AG09319 (cell line): Measurements from ENCODE around the gene FBXL7.

Experiments
- DNase-seq: peaks from one replicate; pipeline ENCODE4 v3.0.0-alpha.2; 2010; ENCODE audit warnings: low read depth; ENCODE audit errors: extremely low read depth
- TF ChIP-seq, protein P1 (sequence below): IDR thresholded peaks from 2 replicates; pipeline ENCODE4 v1.5.1; 2011; ENCODE audit warnings: low read depth, mild to moderate bottlenecking, inconsistent platforms, low read length, moderate library complexity

The FBXL7 gene

DNA sequence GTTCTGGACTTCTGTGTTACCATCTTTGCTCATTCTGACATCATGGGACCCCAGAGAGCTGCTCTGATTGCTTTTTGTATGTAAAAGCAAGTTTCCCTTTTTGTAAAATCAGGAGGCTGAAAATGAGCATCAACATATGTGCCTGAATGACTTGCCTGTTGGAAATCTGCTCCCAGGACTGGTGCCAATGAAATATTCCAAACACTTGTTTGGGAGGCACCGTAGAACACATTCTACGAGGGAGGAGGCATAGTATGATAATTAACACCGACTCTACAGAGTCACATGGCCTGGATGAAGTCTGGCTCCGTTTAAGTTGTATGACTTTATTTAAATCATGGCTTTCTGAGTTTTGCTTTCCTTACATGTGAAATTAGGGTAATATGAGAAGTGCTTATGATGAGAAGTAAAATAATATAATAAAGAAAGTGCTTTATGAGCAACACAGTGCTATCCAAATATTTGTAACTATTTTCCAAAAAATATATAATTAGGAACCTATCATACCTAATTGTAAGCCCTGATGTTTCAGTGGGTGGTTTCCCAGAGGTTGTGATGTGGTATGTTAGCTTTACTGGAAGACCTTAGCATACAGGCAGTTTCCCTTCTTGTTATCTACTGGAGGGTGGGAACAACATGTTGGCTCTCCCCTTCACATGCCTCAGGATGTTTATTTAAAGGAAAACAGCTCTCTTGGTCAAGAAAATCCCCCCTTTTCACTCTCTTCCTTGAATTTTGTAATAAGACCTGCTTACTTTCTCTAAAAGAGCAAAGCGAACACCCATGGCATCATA, 238.1 kb downstream of the FBXL7 start:
- TF ChIP-seq, protein P1, sequence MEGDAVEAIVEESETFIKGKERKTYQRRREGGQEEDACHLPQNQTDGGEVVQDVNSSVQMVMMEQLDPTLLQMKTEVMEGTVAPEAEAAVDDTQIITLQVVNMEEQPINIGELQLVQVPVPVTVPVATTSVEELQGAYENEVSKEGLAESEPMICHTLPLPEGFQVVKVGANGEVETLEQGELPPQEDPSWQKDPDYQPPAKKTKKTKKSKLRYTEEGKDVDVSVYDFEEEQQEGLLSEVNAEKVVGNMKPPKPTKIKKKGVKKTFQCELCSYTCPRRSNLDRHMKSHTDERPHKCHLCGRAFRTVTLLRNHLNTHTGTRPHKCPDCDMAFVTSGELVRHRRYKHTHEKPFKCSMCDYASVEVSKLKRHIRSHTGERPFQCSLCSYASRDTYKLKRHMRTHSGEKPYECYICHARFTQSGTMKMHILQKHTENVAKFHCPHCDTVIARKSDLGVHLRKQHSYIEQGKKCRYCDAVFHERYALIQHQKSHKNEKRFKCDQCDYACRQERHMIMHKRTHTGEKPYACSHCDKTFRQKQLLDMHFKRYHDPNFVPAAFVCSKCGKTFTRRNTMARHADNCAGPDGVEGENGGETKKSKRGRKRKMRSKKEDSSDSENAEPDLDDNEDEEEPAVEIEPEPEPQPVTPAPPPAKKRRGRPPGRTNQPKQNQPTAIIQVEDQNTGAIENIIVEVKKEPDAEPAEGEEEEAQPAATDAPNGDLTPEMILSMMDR = no peak
- DNase-seq = no peak

DNA sequence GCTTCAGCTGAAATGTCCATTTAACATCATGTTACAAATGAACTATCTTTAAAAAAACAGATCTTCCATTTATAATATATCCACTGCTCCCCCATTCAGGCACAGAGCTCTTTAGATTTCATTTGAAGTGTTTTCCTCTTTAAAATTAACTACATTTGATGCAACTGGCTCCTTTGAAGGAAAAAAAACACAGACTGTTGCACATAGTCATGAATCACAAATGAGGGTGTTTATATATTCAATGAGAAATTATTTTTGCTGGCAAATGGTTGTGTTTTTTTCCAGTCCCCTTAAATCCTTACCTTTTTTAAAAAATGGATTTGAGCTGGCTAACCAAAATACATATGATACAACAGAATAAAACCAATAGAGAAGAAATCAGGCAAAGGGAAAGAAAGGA, 240.4 kb downstream of the FBXL7 start:
- DNase-seq = no peak
- TF ChIP-seq, protein P1 = no peak

DNA sequence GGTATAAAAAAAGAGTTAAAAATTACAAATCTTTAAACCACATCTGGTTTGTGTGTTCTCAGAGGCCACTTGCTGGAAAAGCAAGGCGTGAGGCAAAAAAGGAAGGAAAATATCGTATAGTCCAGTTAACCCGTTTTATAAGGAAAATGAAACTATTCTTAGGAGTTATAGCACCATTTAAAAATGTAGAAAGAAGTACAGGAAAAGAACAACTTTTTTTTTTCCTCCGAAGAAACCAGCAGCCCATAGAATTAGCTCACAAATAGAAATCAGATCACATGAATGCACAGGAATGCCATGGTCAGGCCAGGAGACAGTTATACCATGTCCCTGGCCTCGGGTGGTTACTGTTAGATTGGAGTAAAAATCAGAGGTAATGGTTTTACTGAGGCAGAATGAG, 241.6 kb downstream of the FBXL7 start:
- TF ChIP-seq, protein P1 = no peak
- no peak for DNase-seq

DNA sequence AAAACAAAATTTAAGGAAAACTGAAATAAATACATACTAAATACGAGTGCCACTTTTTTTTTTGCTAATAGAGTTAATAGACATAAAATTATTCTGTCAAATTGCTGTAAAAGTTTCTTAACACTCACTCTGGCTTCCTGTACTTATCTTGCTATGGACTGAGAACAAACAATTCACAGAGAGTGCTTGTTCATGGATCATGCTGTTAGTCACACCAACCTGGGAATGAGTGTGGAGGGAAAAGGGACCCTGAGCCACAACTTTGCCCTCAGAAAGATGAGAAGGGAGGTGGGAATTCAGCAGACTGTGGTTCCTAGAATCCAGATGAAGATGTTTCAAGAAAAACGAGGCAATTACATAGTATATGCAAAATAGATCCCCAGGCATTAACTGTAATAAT, 246.9 kb downstream of the FBXL7 start:
- TF ChIP-seq, protein P1 = no peak

DNA sequence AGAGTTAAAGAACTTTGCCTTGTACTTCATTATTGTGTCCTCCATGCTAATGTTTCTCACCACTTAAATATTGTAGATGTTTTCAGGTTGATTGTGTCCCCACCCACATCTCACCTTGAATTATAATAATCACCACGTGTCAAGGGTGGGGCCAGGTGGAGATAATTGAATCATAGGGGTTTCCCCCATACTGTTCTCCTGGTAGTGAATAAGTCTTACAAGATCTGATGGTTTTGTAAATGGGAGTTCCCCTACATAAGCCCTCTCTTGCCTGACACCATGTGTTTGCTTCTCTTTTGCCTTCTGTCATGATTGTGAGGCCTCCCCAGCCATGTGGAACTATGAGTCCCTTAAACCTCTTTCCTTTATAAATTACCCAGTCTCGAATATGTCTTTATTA, 248.3 kb downstream of the FBXL7 start:
- TF ChIP-seq, protein P1 = no peak
- DNase-seq = no peak

More for the DNA sequence above, 246.9 kb downstream of the FBXL7 start:
- no peak for DNase-seq

DNA sequence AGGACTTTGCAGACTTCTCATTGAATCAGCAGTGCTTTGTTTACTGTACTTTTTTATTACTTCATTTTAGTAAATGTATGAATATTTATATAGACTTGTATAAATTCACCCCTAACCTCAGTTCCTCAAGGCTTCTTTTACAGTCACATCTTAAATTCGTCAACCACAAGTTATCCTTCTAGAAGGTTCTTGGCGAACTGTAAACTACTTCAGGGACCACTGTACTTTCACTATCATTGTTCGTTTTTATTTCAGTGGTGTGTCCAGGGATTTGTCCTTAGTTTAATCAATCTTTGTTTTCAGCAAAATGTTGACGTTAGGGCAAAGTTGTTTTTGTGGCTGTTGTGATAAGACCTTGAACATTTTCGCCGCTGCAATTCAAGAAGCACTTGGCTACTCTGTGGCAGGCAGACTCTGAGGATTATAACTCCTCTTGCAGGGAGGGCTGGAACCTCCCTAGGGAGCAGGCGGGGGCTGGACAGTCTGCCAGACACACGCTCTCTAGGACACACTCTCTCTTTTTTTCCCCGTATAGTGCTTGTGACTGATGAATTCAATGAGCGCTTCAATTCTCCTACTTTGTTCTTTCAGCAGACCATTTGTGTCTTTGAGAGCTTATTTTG, 252.8 kb downstream of the FBXL7 start:
- TF ChIP-seq, protein P1 = no peak
- DNase-seq = no peak

DNA sequence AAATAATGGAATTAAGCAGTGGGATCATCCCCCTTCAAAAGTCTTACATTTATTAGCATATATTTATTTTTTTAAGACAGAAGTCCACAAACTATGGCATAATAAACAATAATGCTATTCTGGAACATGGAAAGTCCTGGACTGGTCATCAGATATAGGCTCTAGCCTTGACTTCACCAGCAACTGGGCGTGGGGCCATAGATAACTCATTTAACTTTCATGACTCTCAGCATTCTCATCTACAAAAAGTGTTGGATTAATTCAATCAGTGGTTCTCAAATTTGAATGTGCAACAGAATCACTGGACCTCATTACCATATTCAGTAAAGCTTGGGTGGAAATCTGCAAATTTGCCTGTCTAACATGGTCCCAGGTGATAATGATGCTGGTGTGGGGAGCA, 253.8 kb downstream of the FBXL7 start:
- TF ChIP-seq, protein P1 = no peak
- no peak for DNase-seq
